Measurements from ENCODE around the gene TMPRSS5.
A peak's percentile ranks its signal among the peaks of the same experiment; 100 is the strongest.

TMPRSS5 gene

DNA sequence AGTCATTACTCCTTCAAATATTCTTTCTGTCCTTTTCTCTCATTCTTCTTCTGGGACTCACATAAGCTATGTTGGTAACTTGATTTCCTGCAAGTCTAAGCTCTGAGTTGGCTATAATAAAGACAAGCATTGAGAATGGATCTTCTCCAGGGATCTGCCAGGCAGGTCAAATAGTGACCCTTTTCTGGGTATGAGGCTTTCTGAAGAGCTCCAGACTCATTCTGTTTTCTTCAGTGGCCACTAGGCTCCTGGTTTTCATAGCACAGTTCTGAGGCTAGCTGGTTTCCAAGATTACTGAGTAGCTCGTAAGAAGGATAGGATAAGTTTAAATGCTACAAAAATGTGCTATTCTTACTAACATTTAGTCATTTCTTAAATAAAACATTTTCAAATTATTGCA is 38.3 kb downstream of the TMPRSS5 start:
- no peak for DNase-seq

- DNase-seq, result no peak
Observed at GRCh38 chr11:113666584-113666983, 39.5 kb downstream of the TMPRSS5 start.

DNA sequence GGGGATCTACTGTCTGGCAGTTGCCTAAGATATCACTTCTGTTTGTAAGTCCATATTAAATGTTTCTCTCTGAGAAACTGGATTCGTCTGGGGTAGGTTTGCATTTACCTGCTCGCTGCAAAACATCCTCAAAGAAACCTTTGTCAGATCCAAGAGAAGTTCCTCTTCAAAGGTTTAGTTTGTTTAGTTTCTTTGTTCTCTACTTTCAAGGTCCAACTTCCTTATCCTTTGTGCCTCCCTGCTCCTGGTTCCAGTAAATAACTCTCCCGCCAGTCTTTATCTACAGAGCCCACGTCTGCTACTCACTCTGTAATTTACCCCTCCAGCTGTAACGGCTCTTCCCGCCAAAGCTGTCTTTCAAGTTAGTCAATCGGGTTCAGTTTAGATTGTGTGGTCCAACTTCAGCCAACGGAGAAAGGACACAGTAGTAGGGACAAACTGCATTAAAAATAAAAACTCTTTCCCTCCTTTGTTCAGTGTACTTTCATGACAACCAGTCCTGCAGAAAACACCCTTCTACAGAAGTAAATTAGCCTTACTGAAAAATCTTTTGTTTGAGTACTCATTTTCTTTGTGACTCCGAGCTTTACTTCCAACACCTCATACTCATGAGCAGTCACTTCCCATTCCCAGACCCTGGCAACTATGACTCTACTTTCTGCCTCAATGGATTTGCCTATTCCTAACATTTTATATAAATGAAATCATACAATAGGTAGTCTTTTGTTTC is 41.0 kb downstream of the TMPRSS5 start:
- DNase-seq, result no peak

- no peak for DNase-seq
Observed at GRCh38 chr11:113664069-113664980, 41.8 kb downstream of the TMPRSS5 start.

DNA sequence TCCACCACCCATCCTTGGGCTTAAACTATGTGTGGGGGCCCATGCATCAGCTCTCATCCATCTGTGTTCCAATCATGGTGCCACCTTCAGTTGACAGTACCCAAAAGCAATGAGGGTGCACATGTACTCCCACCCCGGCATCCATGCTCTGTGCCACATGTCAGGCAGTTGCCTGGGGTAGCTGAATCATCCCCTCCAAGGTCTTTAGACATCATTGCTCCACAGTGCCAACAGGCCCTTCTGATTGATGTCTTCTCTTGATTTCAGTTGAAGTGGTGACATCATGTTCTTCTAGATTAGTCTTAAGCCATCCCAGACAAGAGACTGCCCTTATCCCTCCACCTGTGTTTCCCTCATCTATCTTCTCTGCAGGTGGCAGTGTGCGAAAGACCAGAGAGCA is 42.5 kb downstream of the TMPRSS5 start:
- no peak for DNase-seq

DNA sequence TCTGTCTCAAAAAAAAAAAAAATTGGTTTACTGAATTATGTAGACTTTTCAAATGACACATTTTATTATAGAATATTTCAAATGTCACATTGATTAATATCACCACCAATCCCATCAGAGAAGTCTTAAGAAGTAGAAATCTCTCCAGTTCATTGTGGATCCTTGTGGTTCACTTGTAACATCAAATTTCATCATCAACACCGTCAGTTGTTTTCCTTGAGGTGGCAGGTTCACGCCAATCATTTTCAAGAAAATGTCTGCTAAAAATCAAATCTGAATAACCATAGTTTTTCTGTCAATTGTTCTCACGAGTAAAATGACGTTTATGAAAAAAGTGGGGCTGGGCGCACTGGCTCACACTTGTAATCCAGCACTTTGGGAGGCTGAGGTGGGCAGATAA is 50.3 kb downstream of the TMPRSS5 start:
- DNase-seq, result no peak

DNA sequence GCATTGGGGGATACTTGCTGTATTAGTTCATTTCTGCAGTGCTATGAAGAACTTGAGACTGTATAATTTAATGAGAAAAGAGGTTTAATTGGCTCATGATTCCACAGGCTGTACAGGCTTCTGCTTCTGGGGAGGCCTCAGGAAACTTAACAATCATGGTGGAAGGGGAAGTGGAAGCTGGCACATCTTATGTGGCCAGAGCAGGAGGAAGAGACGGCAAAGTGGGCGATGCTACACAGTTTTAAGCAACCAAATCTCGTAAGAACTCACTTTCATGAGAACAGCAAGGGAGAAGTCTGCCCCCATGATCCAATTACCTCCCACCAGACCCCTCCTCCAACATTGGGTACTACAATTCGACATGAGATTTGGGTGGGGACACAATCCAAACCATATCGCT is 55.1 kb downstream of the TMPRSS5 start:
- no peak for DNase-seq

GRCh38 chr11:113649311-113649710 is 56.8 kb downstream of the TMPRSS5 start:
- DNase-seq, result no peak

- DNase-seq, result no peak
Observed at GRCh38 chr11:113647856-113648255, 58.3 kb downstream of the TMPRSS5 start.

- peak in 1 of 5 experiments; percentile 36 for DNase-seq
Observed at GRCh38 chr11:113647108-113647507, 59.0 kb downstream of the TMPRSS5 start.

GRCh38 chr11:113645593-113646349 is 60.3 kb downstream of the TMPRSS5 start:
- no peak for DNase-seq

DNA sequence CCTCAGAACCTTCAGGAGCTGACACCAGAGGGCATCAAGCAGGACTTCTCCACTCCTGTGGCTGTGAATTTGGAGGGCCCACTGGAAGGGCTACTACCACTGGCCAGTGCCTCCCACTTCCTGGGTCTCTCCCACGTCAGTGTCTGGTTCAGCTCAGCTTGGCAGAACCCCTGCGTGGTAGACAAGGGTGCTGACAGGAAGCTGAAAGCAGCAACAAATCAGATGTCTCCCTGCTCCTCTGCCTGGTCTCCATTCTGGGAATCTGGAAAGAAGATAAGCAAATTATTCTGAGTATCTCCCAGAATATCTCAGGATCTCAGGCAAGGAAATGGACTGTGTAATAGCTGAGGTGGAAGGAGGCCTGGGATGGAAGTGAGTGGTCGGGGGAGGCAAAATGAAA is 61.5 kb downstream of the TMPRSS5 start:
- DNase-seq, result no peak

DNA sequence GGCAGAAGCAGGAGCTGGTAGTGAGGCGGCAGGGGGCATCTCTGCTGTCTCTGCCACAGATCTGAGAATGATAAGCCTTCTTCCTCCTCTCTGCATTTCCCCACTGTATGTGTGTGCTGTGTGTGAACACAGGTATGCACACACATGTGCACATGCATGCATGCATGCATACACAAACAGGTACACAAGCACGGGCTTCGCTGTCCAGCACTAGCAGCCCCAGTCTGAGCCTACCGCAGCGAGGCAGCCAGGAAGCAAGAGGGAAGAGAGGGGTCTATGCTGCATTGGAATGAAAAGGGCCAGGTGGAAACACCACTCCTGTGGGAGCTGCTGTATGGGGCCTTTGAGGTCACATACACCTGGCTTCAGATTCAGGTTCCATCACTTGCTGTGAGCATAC is 62.4 kb downstream of the TMPRSS5 start:
- no peak for DNase-seq

GRCh38 chr11:113643006-113643585 is 63.0 kb downstream of the TMPRSS5 start:
- DNase-seq, result no peak

DNA sequence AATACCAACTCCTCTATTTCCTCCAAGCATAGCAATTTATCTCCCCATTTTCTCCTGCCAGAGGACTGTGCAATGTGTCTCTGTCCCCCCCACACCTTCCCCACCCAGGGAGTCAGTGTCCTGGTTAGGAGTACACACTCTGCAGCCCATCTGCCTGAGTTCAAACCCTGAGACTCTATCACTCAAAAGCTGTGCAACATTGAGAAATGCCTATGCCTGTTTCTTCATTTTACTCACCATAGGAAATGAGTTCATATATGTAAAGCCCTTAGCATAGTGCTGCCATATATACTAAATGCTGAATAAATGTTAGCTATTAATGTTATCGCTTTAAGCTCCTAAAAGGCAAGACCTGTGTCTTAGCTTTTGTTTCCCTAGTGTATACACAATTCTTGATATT is 64.0 kb downstream of the TMPRSS5 start:
- peak in 1 of 5 experiments; percentile 21 for DNase-seq

GRCh38 chr11:113638376-113638775 is 67.7 kb downstream of the TMPRSS5 start:
- DNase-seq, result no peak

DNA sequence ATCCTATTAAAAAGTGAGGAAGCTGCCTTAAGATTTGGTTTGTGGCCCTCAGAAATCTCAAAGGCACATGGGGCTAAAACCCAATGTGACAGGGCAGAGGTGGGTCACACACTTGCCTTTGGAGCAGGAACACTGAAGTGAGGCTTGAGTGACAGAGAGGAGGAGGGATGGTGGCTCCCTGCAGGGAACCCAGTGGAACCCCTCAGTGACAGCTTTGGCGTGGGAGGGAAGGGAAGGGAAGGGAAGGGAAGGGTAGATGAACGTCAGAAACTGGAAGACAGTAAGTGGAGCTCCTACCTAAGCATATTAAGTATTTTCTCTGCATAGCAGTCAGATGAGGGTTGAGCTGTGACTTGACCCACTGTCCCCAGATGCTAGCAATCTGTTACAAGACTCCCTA is 68.5 kb downstream of the TMPRSS5 start:
- no peak for DNase-seq

All from T-helper 2 cell (primary cell).